Parathyroid adenoma (tissue), 2 donors: ENCODE measurements around the gene DLGAP3.

Source experiments
- H2AFZ ChIP-seq: fragments of 300-600 bp; sonication (generic); one replicate; pipeline ENCODE4 v1.7.0; 2017; ENCODE audit warnings: antibody characterized with exemption, mild to moderate bottlenecking
- H3K27ac ChIP-seq: fragments of 300-600 bp; sonication (generic); one replicate; pipeline ENCODE4 v1.7.0; 2017
- H3K27me3 ChIP-seq: fragments of 300-600 bp; sonication (generic); one replicate; pipeline ENCODE4 v1.7.0; 2017; ENCODE audit warnings: low read length; ENCODE audit not compliant: control insufficient read depth, insufficient read depth
- H3K36me3 ChIP-seq: fragments of 300-600 bp; sonication (generic); one replicate; pipeline ENCODE4 v1.7.0; 2017; ENCODE audit warnings: low read length; ENCODE audit not compliant: control insufficient read depth, insufficient read depth
- H3K4me1 ChIP-seq: fragments of 300-600 bp; sonication (generic); one replicate; pipeline ENCODE4 v1.7.0; 2017; ENCODE audit warnings: control low read depth
- H3K4me2 ChIP-seq: fragments of 300-600 bp; sonication (generic); one replicate; pipeline ENCODE4 v1.7.0; 2017; ENCODE audit warnings: low read length
- H3K4me3 ChIP-seq: fragments of 300-600 bp; sonication (generic); one replicate; pipeline ENCODE4 v1.7.0; 2017; ENCODE audit warnings: low read depth, low read length
- H3K79me2 ChIP-seq: fragments of 300-600 bp; sonication (generic); one replicate; pipeline ENCODE4 v1.7.0; 2017; ENCODE audit warnings: control low read depth
- H3K9ac ChIP-seq: fragments of 300-600 bp; sonication (generic); one replicate; pipeline ENCODE4 v1.7.0; 2017; ENCODE audit warnings: mild to moderate bottlenecking
- H3K9me3 ChIP-seq: fragments of 300-600 bp; sonication (generic); one replicate; pipeline ENCODE4 v1.7.0; 2017; ENCODE audit warnings: low read length; ENCODE audit not compliant: control insufficient read depth
- CTCF ChIP-seq: fragments of 300-600 bp; sonication (generic); IDR thresholded peaks from one replicate; pipeline ENCODE4 v1.7.0; 2017; ENCODE audit warnings: antibody characterized with exemption, mild to moderate bottlenecking
- donor health status: primary hyperparathyroidism.

Gene DLGAP3

DNA sequence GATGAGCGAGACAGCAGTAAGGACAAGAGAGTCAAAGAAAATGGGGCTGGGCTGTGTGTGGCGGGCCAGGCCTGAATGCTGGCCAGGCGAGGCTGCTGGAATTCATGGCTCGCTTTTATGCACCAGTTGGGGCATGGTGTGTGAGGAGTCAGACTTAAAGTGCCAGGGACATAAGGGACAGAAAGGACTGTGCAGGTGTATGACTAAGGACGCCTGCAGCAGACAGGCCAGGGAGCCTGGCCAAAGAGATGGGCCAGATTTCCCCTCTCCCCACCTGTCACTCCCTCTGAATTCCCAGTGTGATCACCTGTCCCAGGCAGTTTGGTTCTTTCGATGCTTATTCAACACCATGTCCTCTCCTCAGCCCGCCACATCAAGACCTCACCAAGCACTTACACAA is 53.0 kb downstream of the DLGAP3 start:
- Histone ChIP-seq H3K27me3 (no peaks in the 10 kb centered on the region), H3K4me2 (no peak overlapping the region), H3K9me3 (no peaks in the 10 kb centered on the region), H2AFZ (no peak overlapping the region), H3K36me3 (no peaks in the 10 kb centered on the region), H3K79me2 (no peaks in the 10 kb centered on the region), H3K9ac (no peak overlapping the region), H3K4me3 (no peak overlapping the region), H3K27ac (no peak overlapping the region), H3K4me1 (no peaks in the 10 kb centered on the region)
- no peak for TF ChIP-seq CTCF

- no peak overlapping the region for H3K4me2 ChIP-seq
- no peaks in the 10 kb centered on the region for H3K9me3 ChIP-seq
- H3K4me3 ChIP-seq, result no peak overlapping the region
- no peak for TF ChIP-seq CTCF
- no peaks in the 10 kb centered on the region for H3K4me1 ChIP-seq
- H3K27ac ChIP-seq, result no peak overlapping the region
- no peaks in the 10 kb centered on the region for H3K36me3 ChIP-seq
- H3K79me2 ChIP-seq, result no peaks in the 10 kb centered on the region
- no peak overlapping the region for H3K9ac ChIP-seq
- no peaks in the 10 kb centered on the region for H3K27me3 ChIP-seq
- no peak overlapping the region for H2AFZ ChIP-seq
Observed at GRCh38 chr1:34874296-34874952, 55.0 kb downstream of the DLGAP3 start.

DNA sequence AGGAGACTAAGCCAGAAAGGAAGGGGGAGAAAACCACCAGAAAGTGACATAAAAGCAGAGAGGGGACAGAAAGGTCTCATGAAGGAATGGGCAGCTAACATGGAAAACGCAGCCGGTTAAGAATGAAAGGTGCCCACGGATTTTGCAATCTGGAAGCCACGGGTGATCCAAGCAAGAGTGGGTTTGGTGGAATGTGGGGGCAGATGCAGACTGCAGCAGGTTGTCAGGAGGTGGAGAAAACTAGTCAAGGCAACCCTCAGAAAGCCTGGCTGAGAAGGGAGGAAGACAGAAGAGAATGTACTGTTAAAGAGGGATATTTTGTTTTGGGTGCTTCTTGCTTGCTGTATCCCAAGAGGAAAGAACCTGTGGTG is 57.3 kb downstream of the DLGAP3 start:
- Histone ChIP-seq H3K36me3 (no peaks in the 10 kb centered on the region), H3K79me2 (no peaks in the 10 kb centered on the region), H3K4me1 (no peaks in the 10 kb centered on the region), H3K4me2 (no peak overlapping the region), H3K27me3 (no peaks in the 10 kb centered on the region), H3K9me3 (no peaks in the 10 kb centered on the region), H3K27ac (no peak overlapping the region), H2AFZ (no peak overlapping the region), H3K4me3 (no peak overlapping the region), H3K9ac (no peak overlapping the region)
- TF ChIP-seq CTCF, result no peak

DNA sequence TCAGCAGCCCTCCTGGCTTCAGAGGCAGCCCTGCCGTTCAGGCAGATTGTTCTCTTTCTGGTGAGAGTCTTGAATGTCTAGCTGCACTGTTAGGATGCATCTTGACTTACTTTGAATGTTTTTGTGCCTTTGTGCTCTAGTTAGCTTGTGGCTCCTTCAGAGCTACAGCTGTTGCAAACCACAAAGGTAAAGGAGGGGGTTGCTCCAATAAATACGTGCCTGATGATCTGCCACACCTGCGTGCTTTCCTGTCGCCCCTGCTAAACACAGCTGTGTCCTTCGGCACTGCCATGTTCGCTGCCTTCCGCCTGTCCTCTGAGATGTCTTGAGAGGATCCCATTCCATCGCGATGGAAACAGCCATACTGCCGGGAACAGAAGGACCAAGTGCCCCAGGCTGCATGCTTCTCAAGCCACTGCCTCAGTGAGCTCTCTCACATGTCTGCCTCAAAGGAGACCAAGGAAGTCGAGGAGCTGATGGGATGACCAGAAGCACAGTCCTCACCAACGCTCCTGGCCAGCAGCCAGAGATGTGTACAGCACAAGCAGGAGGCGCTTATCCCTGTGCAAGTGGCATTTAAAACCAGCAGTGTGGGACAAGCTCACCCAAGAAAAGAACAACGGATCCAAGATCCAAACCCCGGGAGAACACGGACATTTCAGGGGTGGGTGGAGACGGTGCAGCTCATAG is 57.9 kb downstream of the DLGAP3 start:
- Histone ChIP-seq H3K4me2 (no peak overlapping the region), H3K27ac (no peak overlapping the region), H2AFZ (no peak overlapping the region), H3K9me3 (no peaks in the 10 kb centered on the region), H3K4me1 (no peaks in the 10 kb centered on the region), H3K27me3 (no peaks in the 10 kb centered on the region), H3K36me3 (no peaks in the 10 kb centered on the region), H3K9ac (no peak overlapping the region), H3K79me2 (no peaks in the 10 kb centered on the region), H3K4me3 (no peak overlapping the region)
- no peak for TF ChIP-seq CTCF

DNA sequence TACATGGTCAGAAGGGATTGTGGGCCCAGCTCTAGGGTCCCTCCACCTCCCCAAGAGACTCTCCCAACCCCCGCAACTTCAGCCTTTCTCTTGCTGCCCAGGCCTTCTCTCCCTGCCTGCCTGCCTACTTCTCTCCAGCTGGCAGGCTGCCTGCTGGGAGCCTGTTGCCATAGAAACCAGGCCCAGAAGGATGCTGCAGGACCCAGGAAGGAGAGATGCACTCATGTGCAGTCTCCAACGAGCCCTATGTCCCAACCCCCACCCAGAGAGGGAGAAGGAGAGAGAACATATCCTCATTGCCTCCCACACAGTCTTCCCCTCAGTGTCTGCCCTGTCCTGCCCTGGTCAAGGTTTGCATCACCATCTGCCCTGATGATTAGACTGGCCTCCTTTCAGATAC is 59.1 kb downstream of the DLGAP3 start:
- Histone ChIP-seq H3K4me2 (no peak overlapping the region), H3K79me2 (no peaks in the 10 kb centered on the region), H3K36me3 (no peaks in the 10 kb centered on the region), H3K4me3 (no peak overlapping the region), H3K27ac (no peak overlapping the region), H2AFZ (no peak overlapping the region), H3K9ac (no peak overlapping the region), H3K27me3 (no peaks in the 10 kb centered on the region), H3K4me1 (no peaks in the 10 kb centered on the region), H3K9me3 (no peaks in the 10 kb centered on the region)
- TF ChIP-seq CTCF, result no peak
